ENCODE measurements around the gene PIK3AP1. TPM values are rescaled to one million over a fixed set of nuclear protein-coding genes. Genes with fewer than 3 reads are reported as not detected.

PIK3AP1 gene
- total RNA-seq, 4 donors from 2014 or later, result 3.1 to 15.5 (median 5.5) TPM

- H3K27me3 ChIP-seq, result no peaks in the 10 kb centered on the region
- H3K9me3 ChIP-seq, result no peaks in the 10 kb centered on the region
- 55 to 56% methylated on average over 4 of the region's 4 CpGs for WGBS, 2 donors (ENCODE audit: low coverage in 1 of 2)
- H3K27ac ChIP-seq, result no peak overlapping the region
- ATAC-seq, result no peak
- H3K4me3 ChIP-seq, result no peak overlapping the region
- no peaks in the 10 kb centered on the region for H3K36me3 ChIP-seq
- TF ChIP-seq EP300 (IDR thresholded peaks at IDR 0.05) (no peak), POLR2A (IDR thresholded peaks at IDR 0.05) (no peak), POLR2AphosphoS5 (IDR thresholded peaks at IDR 0.05) (no peak)
- TF ChIP-seq, protein P1, sequence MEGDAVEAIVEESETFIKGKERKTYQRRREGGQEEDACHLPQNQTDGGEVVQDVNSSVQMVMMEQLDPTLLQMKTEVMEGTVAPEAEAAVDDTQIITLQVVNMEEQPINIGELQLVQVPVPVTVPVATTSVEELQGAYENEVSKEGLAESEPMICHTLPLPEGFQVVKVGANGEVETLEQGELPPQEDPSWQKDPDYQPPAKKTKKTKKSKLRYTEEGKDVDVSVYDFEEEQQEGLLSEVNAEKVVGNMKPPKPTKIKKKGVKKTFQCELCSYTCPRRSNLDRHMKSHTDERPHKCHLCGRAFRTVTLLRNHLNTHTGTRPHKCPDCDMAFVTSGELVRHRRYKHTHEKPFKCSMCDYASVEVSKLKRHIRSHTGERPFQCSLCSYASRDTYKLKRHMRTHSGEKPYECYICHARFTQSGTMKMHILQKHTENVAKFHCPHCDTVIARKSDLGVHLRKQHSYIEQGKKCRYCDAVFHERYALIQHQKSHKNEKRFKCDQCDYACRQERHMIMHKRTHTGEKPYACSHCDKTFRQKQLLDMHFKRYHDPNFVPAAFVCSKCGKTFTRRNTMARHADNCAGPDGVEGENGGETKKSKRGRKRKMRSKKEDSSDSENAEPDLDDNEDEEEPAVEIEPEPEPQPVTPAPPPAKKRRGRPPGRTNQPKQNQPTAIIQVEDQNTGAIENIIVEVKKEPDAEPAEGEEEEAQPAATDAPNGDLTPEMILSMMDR (IDR thresholded peaks at IDR 0.05), result no peak
- peaks cover 0 to 20% (median 0%) of the 10 kb centered on the region in 3 donors for H3K4me1 ChIP-seq
These were observed 49.5 kb downstream of the PIK3AP1 start for GRCh38 chr10:96670786-96671185.

GRCh38 chr10:96667401-96667800, 52.9 kb downstream of the PIK3AP1 start:
- no peaks in the 10 kb centered on the region for H3K36me3 ChIP-seq
- WGBS, 2 donors (ENCODE audit: low coverage in 1 of 2), result 89 to 100% methylated on average over 2 to 3 of the region's 3 CpGs
- no peak overlapping the region for H3K27ac ChIP-seq
- H3K9me3 ChIP-seq, result no peaks in the 10 kb centered on the region
- no peaks in the 10 kb centered on the region for H3K4me1 ChIP-seq
- ATAC-seq, result no peak
- no peak for TF ChIP-seq POLR2AphosphoS5 (IDR thresholded peaks at IDR 0.05)
- no peak for TF ChIP-seq POLR2A (IDR thresholded peaks at IDR 0.05)
- TF ChIP-seq, protein P1 (IDR thresholded peaks at IDR 0.05), result no peak
- TF ChIP-seq EP300 (IDR thresholded peaks at IDR 0.05), result no peak
- no peaks in the 10 kb centered on the region for H3K27me3 ChIP-seq
- no peak overlapping the region for H3K4me3 ChIP-seq

GRCh38 chr10:96666741-96667140, 53.6 kb downstream of the PIK3AP1 start:
- H3K9me3 ChIP-seq, result no peaks in the 10 kb centered on the region
- 50 to 93% methylated on average over 1 to 3 of the region's 3 CpGs for WGBS, 2 donors (ENCODE audit: low coverage in 1 of 2)
- ATAC-seq, result no peak
- H3K4me3 ChIP-seq, result no peak overlapping the region
- H3K36me3 ChIP-seq, result no peaks in the 10 kb centered on the region
- H3K27ac ChIP-seq, result no peak overlapping the region
- no peak for TF ChIP-seq POLR2AphosphoS5 (IDR thresholded peaks at IDR 0.05)
- TF ChIP-seq EP300 (IDR thresholded peaks at IDR 0.05), result no peak
- TF ChIP-seq, protein P1 (IDR thresholded peaks at IDR 0.05), result no peak
- no peak for TF ChIP-seq POLR2A (IDR thresholded peaks at IDR 0.05)
- no peaks in the 10 kb centered on the region for H3K27me3 ChIP-seq
- H3K4me1 ChIP-seq, result no peaks in the 10 kb centered on the region

- no peak for ATAC-seq
- no peaks in the 10 kb centered on the region for H3K4me1 ChIP-seq
- H3K4me3 ChIP-seq, result no peak overlapping the region
- no peak for TF ChIP-seq POLR2AphosphoS5 (IDR thresholded peaks at IDR 0.05)
- no peak for TF ChIP-seq POLR2A (IDR thresholded peaks at IDR 0.05)
- no peak for TF ChIP-seq EP300 (IDR thresholded peaks at IDR 0.05)
- TF ChIP-seq, protein P1 (IDR thresholded peaks at IDR 0.05), result no peak
- H3K36me3 ChIP-seq, result no peaks in the 10 kb centered on the region
- H3K9me3 ChIP-seq, result no peaks in the 10 kb centered on the region
- 57 to 70% methylated on average over 6 of the region's 6 CpGs for WGBS, 2 donors (ENCODE audit: low coverage in 1 of 2)
- no peak overlapping the region for H3K27ac ChIP-seq
- no peaks in the 10 kb centered on the region for H3K27me3 ChIP-seq
These were observed 55.0 kb downstream of the PIK3AP1 start for GRCh38 chr10:96665306-96665705.

DNA sequence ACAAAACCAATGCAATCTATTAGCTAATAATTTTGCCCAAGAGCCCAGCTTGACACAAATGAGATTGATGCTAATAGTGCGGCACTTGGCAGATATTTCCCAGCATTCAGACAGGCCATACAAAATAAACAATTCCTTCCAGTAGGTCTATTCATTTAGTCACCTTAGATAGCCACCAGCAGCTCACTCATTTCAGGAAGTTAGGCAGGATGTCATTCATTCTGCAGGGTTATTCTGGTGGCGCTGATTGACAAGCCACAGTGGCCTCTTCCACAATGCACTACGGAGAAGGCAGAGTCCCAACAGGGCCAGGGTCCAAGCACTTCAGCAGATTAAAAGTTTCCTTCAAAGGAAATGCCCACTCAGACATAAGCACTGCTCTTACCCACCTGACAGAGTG, 55.8 kb downstream of the PIK3AP1 start:
- Histone ChIP-seq H3K4me3 (no peak overlapping the region), H3K36me3 (no peaks in the 10 kb centered on the region), H3K27ac (no peak overlapping the region), H3K4me1 (no peaks in the 10 kb centered on the region), H3K27me3 (no peaks in the 10 kb centered on the region), H3K9me3 (no peaks in the 10 kb centered on the region)
- 57 to 78% methylated on average over 1 to 2 of the region's 3 CpGs for WGBS, 2 donors (ENCODE audit: low coverage in 1 of 2)
- no peak for TF ChIP-seq POLR2AphosphoS5 (IDR thresholded peaks at IDR 0.05)
- TF ChIP-seq EP300 (IDR thresholded peaks at IDR 0.05), result no peak
- no peak for TF ChIP-seq POLR2A (IDR thresholded peaks at IDR 0.05)
- TF ChIP-seq, protein P1 (IDR thresholded peaks at IDR 0.05), result no peak
- ATAC-seq, result no peak

Measured in gastroesophageal sphincter (tissue), 4 donors.